Measurements from ENCODE around the gene POLR1G. TPM values are rescaled to one million over a fixed set of nuclear protein-coding genes. Genes with fewer than 3 reads are reported as not detected.

Gene POLR1G
- total and polyA plus RNA-seq, 9 of the 15 experiments (the other 6 are each of a cell fraction or from before 2014, with no cell fraction given), result 3.0 to 50.1 (median 27.4) TPM

GRCh38 chr19:45404557-45405434 lies 1.6 kb upstream of the POLR1G start, which contains the start of gene PPP1R13L (continued):
- TF ChIP-seq SNAPC5 (CRISPR knock-in tag; IDR thresholded peaks at IDR 0.05) (no peak), SNIP1 (IDR thresholded peaks at IDR 0.05; ENCODE audit: low read depth) (no peak), ZNF75A (CRISPR knock-in tag; IDR thresholded peaks at IDR 0.05) (no peak), ZNF766 (CRISPR knock-in tag; conservative IDR thresholded peaks at IDR 0.05) (no peak), CHD1 (IDR thresholded peaks at IDR 0.05; ENCODE audit: low read length) (no peak), HNRNPLL (IDR thresholded peaks at IDR 0.05; ENCODE audit: low read depth, low read length, poor library complexity, severe bottlenecking) (no peak), E2F3 (CRISPR knock-in tag; IDR thresholded peaks at IDR 0.05) (no peak), NUFIP1 (IDR thresholded peaks at IDR 0.05; ENCODE audit: partially characterized antibody) (no peak), SOX6 (IDR thresholded peaks at IDR 0.05) (no peak), ZNF23 (CRISPR knock-in tag; IDR thresholded peaks at IDR 0.05) (no peak), HSF4 (CRISPR knock-in tag; IDR thresholded peaks at IDR 0.05; ENCODE audit: borderline replicate concordance) (no peak), BACH1 (tag; IDR thresholded peaks at IDR 0.05) (no peak), ID3 (CRISPR knock-in tag; IDR thresholded peaks at IDR 0.05) (no peak), ID3 (tag; IDR thresholded peaks at IDR 0.05) (no peak; the same call in 1 of the 2 replicates), KAT7 (CRISPR knock-in tag; IDR thresholded peaks at IDR 0.05; ENCODE audit: borderline replicate concordance) (peak; percentile 77; the same call in 1 of the 2 replicates), SUPT5H (IDR thresholded peaks at IDR 0.05) (no peak), TAL1 (IDR thresholded peaks at IDR 0.05) (no peak; the same call in 1 of the 2 replicates), KHSRP (IDR thresholded peaks at IDR 0.05) (no peak)
- TF ChIP-seq, protein P1, sequence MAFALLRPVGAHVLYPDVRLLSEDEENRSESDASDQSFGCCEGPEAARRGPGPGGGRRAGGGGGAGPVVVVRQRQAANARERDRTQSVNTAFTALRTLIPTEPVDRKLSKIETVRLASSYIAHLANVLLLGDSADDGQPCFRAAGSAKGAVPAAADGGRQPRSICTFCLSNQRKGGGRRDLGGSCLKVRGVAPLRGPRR (CRISPR knock-in tag; IDR thresholded peaks at IDR 0.05), result no peak
- TF ChIP-seq, protein P2, sequence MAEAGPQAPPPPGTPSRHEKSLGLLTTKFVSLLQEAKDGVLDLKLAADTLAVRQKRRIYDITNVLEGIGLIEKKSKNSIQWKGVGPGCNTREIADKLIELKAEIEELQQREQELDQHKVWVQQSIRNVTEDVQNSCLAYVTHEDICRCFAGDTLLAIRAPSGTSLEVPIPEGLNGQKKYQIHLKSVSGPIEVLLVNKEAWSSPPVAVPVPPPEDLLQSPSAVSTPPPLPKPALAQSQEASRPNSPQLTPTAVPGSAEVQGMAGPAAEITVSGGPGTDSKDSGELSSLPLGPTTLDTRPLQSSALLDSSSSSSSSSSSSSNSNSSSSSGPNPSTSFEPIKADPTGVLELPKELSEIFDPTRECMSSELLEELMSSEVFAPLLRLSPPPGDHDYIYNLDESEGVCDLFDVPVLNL (CRISPR knock-in tag; IDR thresholded peaks at IDR 0.05; ENCODE audit: low read depth), result no peak
- TF ChIP-seq, protein P3, sequence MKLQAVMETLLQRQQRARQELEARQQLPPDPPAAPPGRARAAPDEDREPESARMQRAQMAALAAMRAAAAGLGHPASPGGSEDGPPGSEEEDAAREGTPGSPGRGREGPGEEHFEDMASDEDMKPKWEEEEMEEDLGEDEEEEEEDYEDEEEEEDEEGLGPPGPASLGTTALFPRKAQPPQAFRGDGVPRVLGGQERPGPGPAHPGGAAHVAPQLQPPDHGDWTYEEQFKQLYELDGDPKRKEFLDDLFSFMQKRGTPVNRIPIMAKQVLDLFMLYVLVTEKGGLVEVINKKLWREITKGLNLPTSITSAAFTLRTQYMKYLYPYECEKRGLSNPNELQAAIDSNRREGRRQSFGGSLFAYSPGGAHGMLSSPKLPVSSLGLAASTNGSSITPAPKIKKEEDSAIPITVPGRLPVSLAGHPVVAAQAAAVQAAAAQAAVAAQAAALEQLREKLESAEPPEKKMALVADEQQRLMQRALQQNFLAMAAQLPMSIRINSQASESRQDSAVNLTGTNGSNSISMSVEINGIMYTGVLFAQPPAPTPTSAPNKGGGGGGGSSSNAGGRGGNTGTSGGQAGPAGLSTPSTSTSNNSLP (IDR thresholded peaks at IDR 0.05; ENCODE audit: borderline replicate concordance, low read depth, low read length), result no peak
- TF ChIP-seq, protein P4, sequence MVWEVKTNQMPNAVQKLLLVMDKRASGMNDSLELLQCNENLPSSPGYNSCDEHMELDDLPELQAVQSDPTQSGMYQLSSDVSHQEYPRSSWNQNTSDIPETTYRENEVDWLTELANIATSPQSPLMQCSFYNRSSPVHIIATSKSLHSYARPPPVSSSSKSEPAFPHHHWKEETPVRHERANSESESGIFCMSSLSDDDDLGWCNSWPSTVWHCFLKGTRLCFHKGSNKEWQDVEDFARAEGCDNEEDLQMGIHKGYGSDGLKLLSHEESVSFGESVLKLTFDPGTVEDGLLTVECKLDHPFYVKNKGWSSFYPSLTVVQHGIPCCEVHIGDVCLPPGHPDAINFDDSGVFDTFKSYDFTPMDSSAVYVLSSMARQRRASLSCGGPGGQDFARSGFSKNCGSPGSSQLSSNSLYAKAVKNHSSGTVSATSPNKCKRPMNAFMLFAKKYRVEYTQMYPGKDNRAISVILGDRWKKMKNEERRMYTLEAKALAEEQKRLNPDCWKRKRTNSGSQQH (CRISPR knock-in tag; IDR thresholded peaks at IDR 0.05), result no peak

Data from K562 (cell line).